GM10266 (cell line): Measurements from ENCODE around the gene FBN1.

Experiments
- DNase-seq: peaks from one replicate; pipeline ENCODE4 v3.0.0; 2012; ENCODE audit errors: extremely low spot score
- CTCF ChIP-seq: IDR thresholded peaks from 2 replicates; pipeline ENCODE4 v1.5.1; 2012; ENCODE audit warnings: mild to moderate bottlenecking, low read depth; ENCODE audit not compliant: control insufficient read depth, insufficient read depth; ENCODE audit errors: missing control alignments

FBN1 gene

GRCh38 chr15:48383031-48383430, 262.5 kb downstream of the FBN1 start:
- TF ChIP-seq CTCF: no peak
- no peak for DNase-seq

- DNase-seq: no peak
- TF ChIP-seq CTCF: no peak
Measured at GRCh38 chr15:48381861-48382260, 263.6 kb downstream of the FBN1 start.

GRCh38 chr15:48380198-48380597, 265.3 kb downstream of the FBN1 start:
- TF ChIP-seq CTCF: no peak
- DNase-seq: no peak

- no peak for DNase-seq
- no peak for TF ChIP-seq CTCF
Measured at GRCh38 chr15:48375767-48376166, 269.7 kb downstream of the FBN1 start.

- DNase-seq: no peak
- no peak for TF ChIP-seq CTCF
Measured at GRCh38 chr15:48374472-48374871, 271.0 kb downstream of the FBN1 start.

- no peak for TF ChIP-seq CTCF
Measured at GRCh38 chr15:48373821-48374451, 271.6 kb downstream of the FBN1 start.

GRCh38 chr15:48371961-48372360, 273.5 kb downstream of the FBN1 start:
- TF ChIP-seq CTCF: no peak
- no peak for DNase-seq

More at GRCh38 chr15:48373821-48374451, 271.6 kb downstream of the FBN1 start:
- no peak for DNase-seq
